Activated naive CD8-positive, alpha-beta T cell treated with anti-CD3 and anti-CD28 coated beads, Interleukin-2, amount 10 ng/mL, durations not matched to agents 7 days and 5 days (primary cell): ENCODE data around the gene ERBB4. TPM values are rescaled to one million over a fixed set of nuclear protein-coding genes. Genes with fewer than 3 reads are reported as not detected.

Source experiments
- ATAC-seq: fragments of 150-1000 bp; cut with Tn5 transposase; one replicate; pipeline ENCODE4 v1.10.0; 2021; ENCODE audit warnings: low read depth, moderate library complexity
- POLR2A ChIA-PET: fragments of 350-600 bp; sonication (Branson Sonifier 250); formaldehyde crosslinking; loops from one replicate; lab custom pipeline; 2021; ENCODE audit warnings: antibody characterized with exemption; lab: Charles Lee
- DNase-seq: peaks from one replicate; pipeline ENCODE4 v3.0.0; 2021
- H3K27ac Mint-ChIP-seq: one replicate; pipeline ENCODE4 v1.8.0; 2022; ENCODE audit warnings: mild to moderate bottlenecking, mixed read lengths
- H3K27me3 Mint-ChIP-seq: one replicate; pipeline ENCODE4 v1.8.0; 2022; ENCODE audit warnings: mild to moderate bottlenecking, moderate library complexity, mixed read lengths
- H3K36me3 Mint-ChIP-seq: one replicate; pipeline ENCODE4 v1.8.0; 2021; ENCODE audit warnings: mild to moderate bottlenecking, mixed read lengths
- H3K4me1 Mint-ChIP-seq: one replicate; pipeline ENCODE4 v1.8.0; 2021; ENCODE audit warnings: mixed read lengths
- H3K4me3 Mint-ChIP-seq: one replicate; pipeline ENCODE4 v1.8.0; 2022; ENCODE audit warnings: mild to moderate bottlenecking, moderate library complexity, mixed read lengths
- H3K9me3 Mint-ChIP-seq: one replicate; pipeline ENCODE4 v1.8.0; 2021; ENCODE audit warnings: mixed read lengths
- total RNA-seq, 2 experiments: library from RNA; stranded (reverse); gene quantifications; one replicate each; pipeline ENCODE4 v1.2.3, GENCODE V29; 2021

ERBB4 gene
- total RNA-seq, 2 experiments from 2014 or later: not detected

DNA sequence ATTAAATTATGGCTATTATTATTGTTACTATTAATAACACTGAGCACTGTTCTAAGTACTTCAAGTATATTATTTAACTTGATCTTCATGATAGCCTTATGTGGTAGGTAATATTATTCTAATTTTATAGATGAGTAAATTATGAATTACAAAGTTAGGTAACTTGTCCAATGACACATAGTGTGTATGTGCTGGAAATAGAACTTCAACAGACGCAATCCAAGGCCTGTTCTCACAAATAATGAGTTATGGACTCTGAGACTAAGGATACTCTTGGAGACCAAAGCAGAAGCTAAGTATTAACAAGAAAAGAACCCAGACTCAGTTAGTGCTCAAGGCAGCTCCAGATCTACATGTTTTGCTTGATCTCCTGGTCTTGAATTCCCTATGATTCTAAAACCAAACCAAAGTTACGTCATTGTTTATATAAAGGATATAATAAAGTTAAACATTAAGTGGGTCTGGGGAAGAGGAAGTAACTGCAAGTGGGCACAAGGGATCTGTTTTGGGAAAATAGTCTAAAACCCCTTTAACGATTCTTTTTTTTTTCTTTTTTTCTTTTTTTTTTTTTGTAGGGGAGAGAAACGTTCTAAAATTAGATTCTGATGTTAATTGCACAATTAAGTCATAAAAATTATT, 211.3 kb downstream of the ERBB4 start:
- no peaks in the 10 kb centered on the region for H3K27me3 Mint-ChIP-seq
- H3K4me1 Mint-ChIP-seq: no peaks in the 10 kb centered on the region
- no peak overlapping the region for H3K27ac Mint-ChIP-seq
- no peaks in the 10 kb centered on the region for H3K36me3 Mint-ChIP-seq
- no peak for ATAC-seq
- no peak overlapping the region for H3K4me3 Mint-ChIP-seq
- DNase-seq: no peak
- no peaks in the 10 kb centered on the region for H3K9me3 Mint-ChIP-seq
- POLR2A ChIA-PET: no interaction called here

DNA sequence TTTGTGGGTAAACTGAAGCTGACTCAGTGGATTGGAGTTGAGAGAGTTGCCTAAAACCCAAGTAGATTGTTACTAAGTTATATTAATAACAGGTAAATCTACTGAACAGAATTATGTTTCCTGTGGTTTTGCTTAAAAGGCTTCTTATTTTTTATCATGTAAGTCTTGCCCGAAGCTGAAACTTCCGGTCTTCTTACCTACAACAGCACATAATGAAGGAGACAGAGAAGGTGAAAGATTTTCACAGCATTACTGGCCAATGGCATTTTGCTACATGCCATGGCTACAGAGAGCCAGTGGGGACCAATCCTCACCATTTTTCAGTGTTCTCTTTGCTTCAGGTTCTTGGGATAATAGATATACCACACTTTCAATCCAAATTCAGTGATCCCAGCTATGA, 220.0 kb downstream of the ERBB4 start:
- no peaks in the 10 kb centered on the region for H3K9me3 Mint-ChIP-seq
- POLR2A ChIA-PET: no interaction called here
- ATAC-seq: no peak

DNA sequence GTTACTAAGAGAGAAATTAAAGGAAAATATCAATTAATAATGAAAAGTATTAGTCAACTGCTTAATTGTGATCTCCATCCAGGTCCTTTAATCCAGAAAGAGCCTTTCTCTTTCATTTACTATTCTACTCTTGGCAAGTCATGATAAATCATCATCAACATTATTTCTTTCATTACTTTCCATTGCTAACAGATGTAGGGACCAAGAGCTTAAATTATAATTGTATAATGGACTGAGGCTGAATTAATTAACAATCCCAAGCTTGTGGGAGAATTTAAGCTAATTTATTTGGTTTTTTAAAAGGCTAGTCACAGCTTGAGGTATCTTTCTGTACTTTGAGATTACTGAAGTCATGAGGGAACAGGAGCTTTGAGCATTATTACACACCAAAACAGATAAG, 223.9 kb downstream of the ERBB4 start:
- H3K27ac Mint-ChIP-seq: no peak overlapping the region
- H3K4me3 Mint-ChIP-seq: no peak overlapping the region
- no peaks in the 10 kb centered on the region for H3K27me3 Mint-ChIP-seq
- no peaks in the 10 kb centered on the region for H3K4me1 Mint-ChIP-seq
- POLR2A ChIA-PET: no interaction called here
- no peaks in the 10 kb centered on the region for H3K36me3 Mint-ChIP-seq
- no peak for DNase-seq
- no peaks in the 10 kb centered on the region for H3K9me3 Mint-ChIP-seq
- ATAC-seq: no peak

More for the DNA sequence above, 220.0 kb downstream of the ERBB4 start:
- DNase-seq: no peak
- Mint-ChIP-seq H3K27ac (no peak overlapping the region), H3K4me1 (no peaks in the 10 kb centered on the region), H3K36me3 (no peaks in the 10 kb centered on the region), H3K27me3 (no peaks in the 10 kb centered on the region), H3K4me3 (no peak overlapping the region)

DNA sequence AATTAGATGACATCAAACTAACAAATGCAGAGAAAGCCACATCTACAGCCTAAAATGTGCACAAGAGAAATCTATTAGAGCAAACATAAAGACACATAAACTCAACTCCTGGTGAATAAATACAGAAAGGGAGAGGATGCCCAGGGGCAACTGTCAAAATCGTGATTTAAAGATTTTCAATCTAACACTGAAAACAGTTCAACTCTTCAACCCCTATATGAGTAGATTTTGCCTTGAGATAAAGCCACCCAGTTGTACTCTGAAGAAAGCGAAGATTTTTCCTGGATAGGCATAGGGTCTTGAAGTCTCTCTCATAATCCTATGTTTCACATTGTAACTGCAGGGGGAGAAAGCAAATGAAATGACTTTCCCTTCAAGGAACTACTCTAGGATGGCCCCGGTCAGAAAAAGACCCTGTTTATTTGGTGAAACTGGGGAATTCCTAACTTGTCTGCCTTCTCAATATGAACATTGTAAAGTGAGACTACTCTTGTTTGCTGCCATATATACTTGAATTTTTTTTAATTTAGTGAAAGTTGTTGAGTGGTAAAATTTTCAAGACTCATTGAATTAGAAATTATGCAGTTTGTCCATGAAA, 226.7 kb downstream of the ERBB4 start:
- H3K27ac Mint-ChIP-seq: no peak overlapping the region
- no peaks in the 10 kb centered on the region for H3K36me3 Mint-ChIP-seq
- H3K9me3 Mint-ChIP-seq: no peaks in the 10 kb centered on the region
- DNase-seq (no peak), ATAC-seq (no peak)
- no peaks in the 10 kb centered on the region for H3K27me3 Mint-ChIP-seq
- H3K4me1 Mint-ChIP-seq: no peaks in the 10 kb centered on the region
- no peak overlapping the region for H3K4me3 Mint-ChIP-seq
- POLR2A ChIA-PET: no interaction called here

DNA sequence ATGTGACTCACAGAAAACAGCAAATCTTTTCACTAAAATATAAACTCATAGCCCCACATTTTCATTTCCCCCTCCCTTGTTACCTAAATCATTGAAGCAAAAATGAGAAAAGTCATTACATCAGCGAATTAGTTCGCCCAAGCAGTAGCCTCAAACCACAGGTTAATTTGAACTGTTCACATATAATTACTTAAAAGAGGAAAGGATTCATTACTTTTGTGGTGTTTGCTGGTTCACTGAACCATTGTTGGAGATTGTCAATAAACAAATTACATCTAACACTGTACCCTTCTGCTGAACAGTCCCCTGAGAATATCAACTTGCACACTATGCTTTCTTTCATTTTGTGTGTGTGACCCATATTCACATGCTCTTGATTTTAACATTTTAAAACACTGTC, 238.7 kb downstream of the ERBB4 start:
- DNase-seq (no peak), ATAC-seq (no peak)
- H3K9me3 Mint-ChIP-seq: no peaks in the 10 kb centered on the region
- POLR2A ChIA-PET: no interaction called here
- H3K4me1 Mint-ChIP-seq: no peaks in the 10 kb centered on the region
- H3K36me3 Mint-ChIP-seq: no peaks in the 10 kb centered on the region
- no peak overlapping the region for H3K4me3 Mint-ChIP-seq
- no peak overlapping the region for H3K27ac Mint-ChIP-seq
- no peaks in the 10 kb centered on the region for H3K27me3 Mint-ChIP-seq

DNA sequence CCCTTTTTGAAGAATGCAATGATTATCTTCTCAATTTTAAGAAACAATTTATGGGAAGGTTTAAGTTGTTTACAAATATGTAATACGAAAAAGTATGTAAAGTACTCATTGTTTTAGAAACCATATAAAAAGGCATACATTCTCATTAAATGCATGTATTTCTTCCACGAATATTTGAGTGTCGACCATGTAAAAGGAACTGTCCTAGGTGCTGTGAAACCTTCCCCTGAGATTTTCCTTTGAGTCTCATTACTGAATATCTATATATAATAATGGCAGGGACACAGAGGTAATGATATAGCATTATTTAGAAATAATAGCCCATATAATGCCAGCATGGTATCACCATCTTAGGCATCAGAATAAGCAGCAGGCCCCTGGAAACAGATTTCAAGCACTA, 239.3 kb downstream of the ERBB4 start:
- DNase-seq (no peak), ATAC-seq (no peak)
- Mint-ChIP-seq H3K4me1 (no peaks in the 10 kb centered on the region), H3K27ac (no peak overlapping the region), H3K9me3 (no peaks in the 10 kb centered on the region), H3K36me3 (no peaks in the 10 kb centered on the region), H3K27me3 (no peaks in the 10 kb centered on the region), H3K4me3 (no peak overlapping the region)
- POLR2A ChIA-PET: no interaction called here

DNA sequence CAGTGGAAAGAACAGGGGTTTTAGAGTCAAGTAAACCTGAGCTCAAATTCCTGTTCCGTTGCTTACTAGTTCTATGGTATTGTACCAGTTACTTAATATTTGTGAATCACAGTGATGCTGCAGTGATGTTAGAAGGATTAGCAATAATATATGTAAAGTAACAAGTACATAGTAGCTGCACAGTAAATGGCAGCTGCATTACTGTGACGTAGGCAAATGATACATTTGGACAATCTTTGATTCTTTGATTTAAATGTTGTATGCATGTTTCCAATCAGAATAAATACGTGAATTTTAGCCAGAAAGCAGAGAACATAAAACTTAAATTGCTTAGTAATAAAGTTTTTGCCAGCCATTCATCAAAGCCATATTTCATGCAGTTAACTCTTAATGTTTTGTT, 243.0 kb downstream of the ERBB4 start:
- no peak for DNase-seq
- POLR2A ChIA-PET: no interaction called here
- Mint-ChIP-seq H3K27me3 (no peaks in the 10 kb centered on the region), H3K36me3 (no peaks in the 10 kb centered on the region), H3K4me3 (no peak overlapping the region), H3K27ac (no peak overlapping the region), H3K9me3 (no peaks in the 10 kb centered on the region), H3K4me1 (no peaks in the 10 kb centered on the region)
- ATAC-seq: no peak

DNA sequence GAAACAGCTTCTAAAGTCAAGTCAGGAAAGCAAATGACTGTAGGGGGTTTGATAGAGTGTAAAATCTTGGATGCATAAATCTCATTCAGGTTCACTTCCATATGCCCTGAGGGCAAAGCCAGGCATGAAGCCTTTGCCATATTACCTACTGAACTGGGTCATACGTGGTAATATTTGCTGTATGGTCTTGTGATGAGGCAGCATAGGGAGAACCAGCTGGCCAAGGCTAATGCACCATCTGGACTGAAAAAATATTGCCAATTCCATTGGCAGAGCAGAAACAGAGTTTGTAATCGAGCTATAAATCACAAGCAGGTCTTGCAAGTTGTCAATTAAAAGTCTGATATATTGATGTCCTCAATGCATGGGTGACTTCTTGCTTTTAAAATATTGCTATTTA, 243.8 kb downstream of the ERBB4 start:
- Mint-ChIP-seq H3K36me3 (no peaks in the 10 kb centered on the region), H3K9me3 (no peaks in the 10 kb centered on the region), H3K4me3 (no peak overlapping the region), H3K27ac (no peak overlapping the region), H3K27me3 (no peaks in the 10 kb centered on the region), H3K4me1 (no peaks in the 10 kb centered on the region)
- POLR2A ChIA-PET: no interaction called here
- ATAC-seq: no peak
- DNase-seq: no peak

DNA sequence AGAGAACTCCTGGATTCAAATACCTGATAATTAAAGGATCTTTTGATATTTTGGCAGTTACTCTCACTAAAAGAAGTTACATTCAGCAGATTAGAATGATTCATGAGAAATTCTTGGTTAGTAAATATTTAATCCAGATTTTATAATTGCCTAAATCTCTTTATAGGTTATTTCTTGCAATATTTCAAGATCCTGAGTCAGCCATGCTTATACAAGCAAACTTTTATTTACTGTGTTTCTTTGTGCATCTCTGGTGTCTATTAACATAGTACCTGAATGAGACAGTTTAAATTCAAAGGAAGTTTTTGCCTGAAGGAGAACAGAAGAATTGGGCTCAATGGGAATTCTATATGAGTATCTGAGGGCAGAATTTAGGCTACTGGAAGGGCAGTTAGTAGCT, 249.3 kb downstream of the ERBB4 start:
- Mint-ChIP-seq H3K4me1 (no peaks in the 10 kb centered on the region), H3K27ac (no peak overlapping the region), H3K27me3 (no peaks in the 10 kb centered on the region), H3K9me3 (peaks cover 3% of the 10 kb centered on the region), H3K36me3 (no peaks in the 10 kb centered on the region), H3K4me3 (no peak overlapping the region)
- ATAC-seq (no peak), DNase-seq (no peak)
- POLR2A ChIA-PET: no interaction called here

DNA sequence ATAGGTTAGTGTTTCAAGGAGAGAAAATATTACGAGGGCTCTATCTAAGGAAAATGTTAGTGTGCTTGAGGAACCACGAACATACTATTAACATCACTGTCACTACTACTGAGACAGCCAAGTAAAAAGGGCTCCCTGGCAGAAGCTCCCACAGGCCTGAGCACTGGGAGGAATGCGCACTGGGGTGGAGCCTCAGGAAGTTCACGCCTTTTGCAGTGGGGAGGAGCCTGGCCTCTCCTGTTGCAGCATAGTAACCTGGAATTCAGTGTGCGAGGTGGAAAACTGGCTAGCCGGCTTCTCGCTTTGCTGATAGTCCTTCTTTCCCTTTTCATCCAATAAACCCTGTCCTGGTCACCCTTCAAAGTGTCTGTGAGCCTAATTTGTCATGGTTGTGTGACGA, 250.3 kb downstream of the ERBB4 start:
- no peak for ATAC-seq
- Mint-ChIP-seq H3K27me3 (no peaks in the 10 kb centered on the region), H3K27ac (no peak overlapping the region), H3K36me3 (no peaks in the 10 kb centered on the region), H3K4me1 (no peaks in the 10 kb centered on the region), H3K9me3 (peaks cover 3% of the 10 kb centered on the region), H3K4me3 (no peak overlapping the region)
- POLR2A ChIA-PET: no interaction called here
- DNase-seq: no peak

DNA sequence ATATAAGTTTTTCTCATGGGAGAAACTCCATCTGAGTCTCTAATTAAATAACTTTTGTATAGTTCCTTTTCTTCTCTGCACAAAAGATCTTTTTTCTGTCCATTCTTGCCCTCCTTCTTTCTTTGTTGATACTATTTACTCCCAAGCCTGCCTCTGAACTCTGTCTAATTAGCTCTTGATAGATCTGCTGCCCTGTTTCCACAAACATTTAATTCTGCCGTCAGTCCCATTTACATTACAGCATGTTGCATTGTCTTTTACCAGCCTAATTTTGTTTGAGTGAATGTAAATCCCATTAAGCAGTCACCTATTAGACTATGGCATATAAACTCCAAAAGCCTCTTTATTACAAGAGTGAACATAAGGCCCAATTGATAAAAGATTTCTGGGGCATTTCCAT, 254.4 kb downstream of the ERBB4 start:
- Mint-ChIP-seq H3K27ac (no peak overlapping the region), H3K9me3 (peaks cover 3% of the 10 kb centered on the region), H3K4me1 (no peaks in the 10 kb centered on the region), H3K36me3 (no peaks in the 10 kb centered on the region), H3K27me3 (no peaks in the 10 kb centered on the region), H3K4me3 (no peak overlapping the region)
- POLR2A ChIA-PET: no interaction called here
- DNase-seq: no peak
- no peak for ATAC-seq

DNA sequence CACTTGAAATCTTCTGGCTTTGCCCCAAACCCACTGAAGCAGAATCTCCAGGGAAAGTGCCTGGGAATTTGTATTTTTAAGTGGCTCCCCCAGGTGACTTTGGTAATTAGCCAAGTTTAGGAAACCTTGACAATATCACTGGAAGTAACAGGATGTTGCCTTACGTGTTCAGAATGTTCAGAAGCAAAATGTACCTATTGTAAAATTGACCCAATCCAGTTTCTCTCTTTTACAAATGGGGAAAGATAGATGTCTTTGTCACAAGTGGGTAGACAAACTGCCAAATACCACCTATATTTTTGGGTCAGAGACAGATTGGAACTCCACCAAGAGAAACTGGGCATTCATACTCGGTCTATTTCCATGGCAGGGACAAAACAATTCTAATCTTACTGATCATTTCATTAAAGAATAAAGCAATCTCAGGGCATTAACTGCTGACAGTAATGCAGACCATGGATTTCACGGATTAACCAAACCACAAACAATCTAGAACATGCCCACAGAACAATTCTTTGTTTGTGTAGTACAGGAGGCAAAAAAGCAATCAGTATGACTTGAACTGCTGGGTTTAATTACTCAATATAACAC, 255.8 kb downstream of the ERBB4 start:
- H3K27me3 Mint-ChIP-seq: no peaks in the 10 kb centered on the region
- DNase-seq (no peak), ATAC-seq (no peak)
- POLR2A ChIA-PET: no interaction called here
- no peaks in the 10 kb centered on the region for H3K36me3 Mint-ChIP-seq
- no peaks in the 10 kb centered on the region for H3K4me1 Mint-ChIP-seq
- no peak overlapping the region for H3K4me3 Mint-ChIP-seq
- H3K9me3 Mint-ChIP-seq: peaks cover 3% of the 10 kb centered on the region
- no peak overlapping the region for H3K27ac Mint-ChIP-seq

DNA sequence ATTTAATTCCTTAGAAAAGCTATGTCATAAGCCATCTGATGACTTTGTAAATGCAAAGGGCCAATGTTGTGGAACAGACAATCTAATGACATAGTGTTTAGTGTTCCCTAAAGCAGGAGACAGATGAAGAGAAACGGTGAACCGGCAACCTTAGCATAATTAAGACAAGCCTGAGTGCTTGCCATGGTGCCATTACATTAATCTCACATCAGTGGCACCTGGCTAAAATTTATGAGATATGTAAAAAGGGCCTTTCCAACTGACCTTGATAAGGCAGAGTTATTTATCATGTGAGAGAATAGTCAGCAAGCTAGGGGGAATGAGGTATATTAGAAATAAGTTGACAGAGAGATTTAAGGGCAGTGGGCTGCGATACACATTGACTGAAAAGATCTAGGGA, 261.8 kb downstream of the ERBB4 start:
- H3K27ac Mint-ChIP-seq: no peak overlapping the region
- H3K36me3 Mint-ChIP-seq: no peaks in the 10 kb centered on the region

DNA sequence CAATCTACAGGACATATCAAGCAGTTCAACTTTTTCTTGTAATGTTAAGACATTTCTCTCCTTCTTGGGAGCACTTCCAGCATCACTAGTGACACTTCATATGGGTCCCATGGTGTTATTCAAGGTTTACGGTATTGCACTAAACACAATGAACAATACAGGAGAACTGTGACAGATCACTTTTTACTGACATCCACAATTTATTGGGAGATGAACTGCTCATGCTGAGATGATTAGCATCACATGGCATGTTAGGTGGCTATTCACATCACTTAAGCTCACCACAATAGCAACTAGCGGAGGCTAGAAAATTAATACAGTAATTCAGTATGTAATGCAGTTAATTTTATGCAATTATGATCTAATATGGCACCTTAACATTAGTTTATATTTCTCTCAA, 264.4 kb downstream of the ERBB4 start:
- Mint-ChIP-seq H3K36me3 (no peaks in the 10 kb centered on the region), H3K4me1 (no peaks in the 10 kb centered on the region), H3K9me3 (no peaks in the 10 kb centered on the region)

More for the DNA sequence above, 261.8 kb downstream of the ERBB4 start:
- no peaks in the 10 kb centered on the region for H3K27me3 Mint-ChIP-seq
- ATAC-seq (no peak), DNase-seq (no peak)
- POLR2A ChIA-PET: no interaction called here
- H3K9me3 Mint-ChIP-seq: no peaks in the 10 kb centered on the region
- H3K4me1 Mint-ChIP-seq: no peaks in the 10 kb centered on the region
- H3K4me3 Mint-ChIP-seq: no peak overlapping the region

More for the DNA sequence above, 264.4 kb downstream of the ERBB4 start:
- DNase-seq (no peak), ATAC-seq (no peak)
- Mint-ChIP-seq H3K27ac (no peak overlapping the region), H3K4me3 (no peak overlapping the region), H3K27me3 (no peaks in the 10 kb centered on the region)
- POLR2A ChIA-PET: no interaction called here
